Mucosa of rectum (tissue), 2 donors: ENCODE results near the gene TGFBR2.

ENCODE experiments used
- H3K27ac ChIP-seq, 2 donors: one replicate each; pipeline ENCODE4 v1.7.0; 2013; ENCODE audit warnings: inconsistent platforms in 2 of 2, low read depth in 2 of 2, low read length in 2 of 2
- H3K27me3 ChIP-seq, 2 donors: one replicate each; pipeline ENCODE4 v1.7.0; 2013; ENCODE audit warnings: low read length in 2 of 2; ENCODE audit not compliant: control insufficient read depth in 2 of 2, insufficient read depth in 2 of 2
- H3K36me3 ChIP-seq, 2 donors: one replicate each; pipeline ENCODE4 v1.7.0; 2013; ENCODE audit warnings: low read length in 2 of 2; ENCODE audit not compliant: control insufficient read depth in 2 of 2, insufficient read depth in 2 of 2
- H3K4me1 ChIP-seq, 2 donors: one replicate each; pipeline ENCODE4 v1.7.0; 2013; ENCODE audit warnings: low read length in 2 of 2, mild to moderate bottlenecking in 1 of 2; ENCODE audit not compliant: control insufficient read depth in 2 of 2, insufficient read depth in 2 of 2
- H3K4me3 ChIP-seq, 2 donors: one replicate each; pipeline ENCODE4 v1.7.0; 2013; ENCODE audit warnings: low read length in 2 of 2
- H3K9ac ChIP-seq, 2 donors: one replicate each; pipeline ENCODE4 v1.7.0; 2013; ENCODE audit warnings: low read length in 2 of 2, low read depth in 1 of 2, mild to moderate bottlenecking in 1 of 2
- H3K9me3 ChIP-seq, 2 donors: one replicate each; pipeline ENCODE4 v1.7.0; 2013; ENCODE audit warnings: low read length in 2 of 2; ENCODE audit not compliant: control insufficient read depth in 2 of 2
- donor health status: healthy.
- donor health status: Normal muscosa, but diverticular disease.

Gene TGFBR2

GRCh38 chr3:30610702-30611368 is 4.4 kb downstream of the TGFBR2 start:
- Histone ChIP-seq H3K4me1 (peaks cover 4 to 7% of the 10 kb centered on the region in 2 donors), H3K9ac (no peak overlapping the region)

GRCh38 chr3:30611613-30612436 is 5.4 kb downstream of the TGFBR2 start:
- Histone ChIP-seq H3K27me3 (no peaks in the 10 kb centered on the region), H3K36me3 (no peaks in the 10 kb centered on the region), H3K9ac (no peak overlapping the region), H3K27ac (peak overlapping the region in 1 of 2 donors; percentile 20), H3K4me1 (peaks cover 0 to 6% of the 10 kb centered on the region in 2 donors), H3K4me3 (peak overlapping the region in 1 of 2 donors; percentile 55), H3K9me3 (no peaks in the 10 kb centered on the region)

More at GRCh38 chr3:30610702-30611368, 4.4 kb downstream of the TGFBR2 start:
- no peaks in the 10 kb centered on the region for H3K27me3 ChIP-seq
- H3K4me3 ChIP-seq, result peak overlapping the region in 1 of 2 donors; percentile 55
- H3K9me3 ChIP-seq, result no peaks in the 10 kb centered on the region
- peak overlapping the region; percentile 8 to 50 for H3K27ac ChIP-seq
- H3K36me3 ChIP-seq, result no peaks in the 10 kb centered on the region

GRCh38 chr3:30612437-30613132 is 6.2 kb downstream of the TGFBR2 start:
- H3K9ac ChIP-seq, result no peak overlapping the region
- H3K36me3 ChIP-seq, result no peaks in the 10 kb centered on the region
- H3K27me3 ChIP-seq, result no peaks in the 10 kb centered on the region
- H3K9me3 ChIP-seq, result no peaks in the 10 kb centered on the region
- peak overlapping the region in 1 of 2 donors; percentile 2 for H3K4me3 ChIP-seq
- H3K27ac ChIP-seq, result peak overlapping the region; percentile 2 to 39
- H3K4me1 ChIP-seq, result peaks cover 0 to 6% of the 10 kb centered on the region in 2 donors

- H3K4me3 ChIP-seq, result no peak overlapping the region
- peak overlapping the region in 1 of 2 donors; percentile 5 for H3K27ac ChIP-seq
Observed at GRCh38 chr3:30613133-30613825, 6.9 kb downstream of the TGFBR2 start.

GRCh38 chr3:30614373-30614772 is 8.0 kb downstream of the TGFBR2 start:
- no peaks in the 10 kb centered on the region for H3K36me3 ChIP-seq
- H3K27me3 ChIP-seq, result no peaks in the 10 kb centered on the region
- H3K4me3 ChIP-seq, result no peak overlapping the region
- no peak overlapping the region for H3K27ac ChIP-seq
- no peak overlapping the region for H3K9ac ChIP-seq
- no peaks in the 10 kb centered on the region for H3K9me3 ChIP-seq
- H3K4me1 ChIP-seq, result peaks cover 0 to 4% of the 10 kb centered on the region in 2 donors

More at GRCh38 chr3:30613133-30613825, 6.9 kb downstream of the TGFBR2 start:
- Histone ChIP-seq H3K27me3 (no peaks in the 10 kb centered on the region), H3K36me3 (no peaks in the 10 kb centered on the region), H3K9ac (no peak overlapping the region), H3K4me1 (peaks cover 0 to 5% of the 10 kb centered on the region in 2 donors), H3K9me3 (no peaks in the 10 kb centered on the region)

- Histone ChIP-seq H3K9me3 (no peaks in the 10 kb centered on the region), H3K27me3 (no peaks in the 10 kb centered on the region), H3K4me1 (peaks cover 0 to 4% of the 10 kb centered on the region in 2 donors), H3K27ac (no peak overlapping the region), H3K9ac (no peak overlapping the region), H3K4me3 (no peak overlapping the region), H3K36me3 (no peaks in the 10 kb centered on the region)
Observed at GRCh38 chr3:30614943-30615342, 8.5 kb downstream of the TGFBR2 start.

- Histone ChIP-seq H3K4me1 (peaks cover 2 to 5% of the 10 kb centered on the region in 2 donors), H3K27ac (no peak overlapping the region), H3K4me3 (no peak overlapping the region), H3K9ac (no peak overlapping the region), H3K27me3 (no peaks in the 10 kb centered on the region), H3K9me3 (no peaks in the 10 kb centered on the region), H3K36me3 (no peaks in the 10 kb centered on the region)
Observed at GRCh38 chr3:30615615-30616346, 9.4 kb downstream of the TGFBR2 start.

GRCh38 chr3:30616347-30617027 is 10.1 kb downstream of the TGFBR2 start:
- no peak overlapping the region for H3K27ac ChIP-seq
- H3K4me3 ChIP-seq, result no peak overlapping the region
- no peaks in the 10 kb centered on the region for H3K9me3 ChIP-seq
- H3K4me1 ChIP-seq, result peaks cover 2 to 8% of the 10 kb centered on the region in 2 donors
- H3K36me3 ChIP-seq, result no peaks in the 10 kb centered on the region
- no peak overlapping the region for H3K9ac ChIP-seq
- H3K27me3 ChIP-seq, result no peaks in the 10 kb centered on the region

GRCh38 chr3:30617069-30617468 is 10.7 kb downstream of the TGFBR2 start:
- H3K4me3 ChIP-seq, result no peak overlapping the region
- no peaks in the 10 kb centered on the region for H3K36me3 ChIP-seq
- H3K9ac ChIP-seq, result no peak overlapping the region
- H3K4me1 ChIP-seq, result peaks cover 2 to 7% of the 10 kb centered on the region in 2 donors
- no peaks in the 10 kb centered on the region for H3K27me3 ChIP-seq
- H3K9me3 ChIP-seq, result no peaks in the 10 kb centered on the region
- no peak overlapping the region for H3K27ac ChIP-seq
